ENCODE measurements around the gene BDP1.
"Not testable (repeated sequence)": the region's sequence is repeated elsewhere in the genome, so short reads cannot be mapped to it uniquely, and the experiment has no call there.

DNA sequence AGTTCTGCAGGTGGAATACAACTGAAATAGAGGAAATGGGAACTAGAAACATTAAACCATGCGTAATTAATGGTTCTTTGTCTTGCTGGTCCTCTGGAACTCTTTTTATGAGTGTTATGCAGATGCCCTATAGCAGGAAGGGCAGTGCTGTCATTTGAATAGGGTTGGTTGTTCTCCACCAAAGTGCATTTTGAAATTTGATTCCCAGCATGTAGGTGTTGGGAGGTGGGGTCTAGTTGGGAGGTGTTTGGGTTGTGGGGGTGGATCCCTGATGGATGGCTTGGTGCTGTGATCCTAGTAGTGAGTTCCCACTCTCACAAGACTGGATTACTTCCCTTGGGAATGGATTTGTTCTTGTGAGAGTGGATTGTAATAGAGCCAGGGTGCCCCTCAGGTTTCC is 34.2 kb upstream of the BDP1 start:
- TF ChIP-seq CTCF (IDR thresholded peaks at IDR 0.05; ENCODE audit: insufficient read depth, low read length, poor library complexity, severe bottlenecking); EZH2phosphoT487 (conservative IDR thresholded peaks at IDR 0.05; ENCODE audit: low read length): not testable (repeated sequence)
